ENCODE measurements around the gene MACO1.

Gene MACO1

DNA sequence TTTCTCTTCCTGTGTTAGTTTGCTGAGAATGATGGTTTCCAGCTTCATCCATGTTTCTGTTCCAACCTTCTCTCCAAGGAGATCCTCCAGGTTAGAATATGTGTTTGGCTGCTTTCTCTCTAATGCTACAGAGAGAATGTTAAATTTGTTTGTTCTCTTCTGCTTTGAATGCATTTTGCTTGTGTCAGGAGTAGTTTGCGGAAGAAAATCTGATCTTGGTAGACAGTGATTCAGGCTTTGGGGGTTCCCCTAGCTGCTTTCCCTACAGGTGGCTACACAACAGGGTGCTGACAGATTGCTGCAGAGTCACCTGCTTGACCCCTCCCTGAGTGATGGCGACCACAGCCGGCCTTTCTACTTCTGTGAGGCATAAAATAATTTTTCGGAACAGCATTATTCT is 41.8 kb downstream of the MACO1 start:
- H3K27me3 ChIP-seq = no peaks in the 10 kb centered on the region
- no peaks in the 10 kb centered on the region for H3K9me3 ChIP-seq
- intact Hi-C loops (cut with DNase I; ENCODE audit: low total_unique reads) = no loop called here
- peaks cover 0 to 66% (median 26%) of the 10 kb centered on the region in 4 donors for H3K4me1 ChIP-seq
- DNase-seq = no peak
- H3K36me3 ChIP-seq = no peaks in the 10 kb centered on the region
- TF ChIP-seq CTCF (IDR thresholded peaks at IDR 0.05) = no peak
- no peak overlapping the region for H3K27ac ChIP-seq
- no peak overlapping the region for H3K4me3 ChIP-seq

DNA sequence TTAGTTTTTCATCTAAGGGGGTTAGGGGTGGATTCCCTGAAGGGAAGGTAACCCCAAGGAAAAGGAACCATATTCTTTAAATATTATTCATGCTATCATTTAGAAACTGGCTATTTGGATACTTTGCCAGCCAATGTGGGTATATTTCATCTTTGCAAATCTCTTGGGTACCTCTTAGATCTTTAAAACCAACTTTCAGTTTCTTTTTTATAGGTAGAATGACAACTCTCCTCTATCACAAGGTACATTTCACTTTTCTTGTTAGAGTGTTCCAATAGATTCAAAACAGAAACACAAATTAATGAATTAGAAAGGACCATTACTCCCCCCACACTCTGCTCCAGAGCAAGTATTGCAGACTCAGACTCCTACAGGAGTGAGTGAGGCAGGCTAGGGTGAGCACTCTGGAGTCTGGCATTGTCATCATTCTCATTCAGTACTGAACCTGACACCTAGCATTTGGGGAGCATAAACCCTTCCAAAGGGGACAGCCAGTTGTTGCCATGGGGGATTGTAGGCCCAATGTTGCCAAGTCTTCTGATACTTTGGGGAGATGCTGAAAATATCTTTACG is 43.0 kb downstream of the MACO1 start:
- Histone ChIP-seq H3K4me1 (peaks cover 0 to 57% (median 26%) of the 10 kb centered on the region in 4 donors), H3K27ac (no peak overlapping the region), H3K9me3 (no peaks in the 10 kb centered on the region), H3K4me3 (no peak overlapping the region), H3K36me3 (no peaks in the 10 kb centered on the region), H3K27me3 (no peaks in the 10 kb centered on the region)
- intact Hi-C loops (cut with DNase I; ENCODE audit: low total_unique reads) = no loop called here
- no peak for DNase-seq
- TF ChIP-seq CTCF (IDR thresholded peaks at IDR 0.05) = no peak

DNA sequence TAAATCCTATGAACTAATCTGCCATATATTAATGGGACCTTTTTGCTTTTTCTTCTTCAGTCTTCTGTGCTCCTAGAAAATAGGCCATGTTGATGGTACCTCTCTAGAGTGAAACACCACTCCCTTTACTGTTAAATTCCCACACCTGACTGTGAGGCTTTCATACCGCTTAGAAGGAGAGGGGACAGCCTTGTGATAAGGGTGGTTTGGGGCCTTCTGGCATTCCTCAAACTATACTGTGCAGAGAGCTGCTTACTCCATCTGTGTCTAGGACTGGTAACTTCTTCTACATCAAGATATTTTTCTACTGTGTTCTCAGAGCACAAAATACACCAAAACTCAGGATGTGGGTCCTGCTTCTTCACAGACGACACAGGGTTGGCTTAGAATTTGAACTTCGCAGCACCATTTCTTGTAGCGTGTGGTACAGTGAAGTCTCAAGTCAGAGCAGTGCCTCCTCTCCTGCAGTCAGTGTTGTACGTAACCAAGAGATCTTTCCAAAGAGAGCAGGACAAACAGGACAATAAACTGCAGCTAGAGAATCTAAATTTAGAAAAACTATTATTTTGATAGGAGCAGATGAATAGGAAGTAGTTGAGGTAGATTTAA is 43.8 kb downstream of the MACO1 start:
- Histone ChIP-seq H3K4me1 (peaks cover 0 to 53% (median 26%) of the 10 kb centered on the region in 4 donors), H3K27ac (no peak overlapping the region), H3K27me3 (no peaks in the 10 kb centered on the region), H3K36me3 (no peaks in the 10 kb centered on the region), H3K9me3 (no peaks in the 10 kb centered on the region), H3K4me3 (no peak overlapping the region)
- intact Hi-C loops (cut with DNase I; ENCODE audit: low total_unique reads) = no loop called here
- DNase-seq = no peak
- no peak for TF ChIP-seq CTCF (IDR thresholded peaks at IDR 0.05)

DNA sequence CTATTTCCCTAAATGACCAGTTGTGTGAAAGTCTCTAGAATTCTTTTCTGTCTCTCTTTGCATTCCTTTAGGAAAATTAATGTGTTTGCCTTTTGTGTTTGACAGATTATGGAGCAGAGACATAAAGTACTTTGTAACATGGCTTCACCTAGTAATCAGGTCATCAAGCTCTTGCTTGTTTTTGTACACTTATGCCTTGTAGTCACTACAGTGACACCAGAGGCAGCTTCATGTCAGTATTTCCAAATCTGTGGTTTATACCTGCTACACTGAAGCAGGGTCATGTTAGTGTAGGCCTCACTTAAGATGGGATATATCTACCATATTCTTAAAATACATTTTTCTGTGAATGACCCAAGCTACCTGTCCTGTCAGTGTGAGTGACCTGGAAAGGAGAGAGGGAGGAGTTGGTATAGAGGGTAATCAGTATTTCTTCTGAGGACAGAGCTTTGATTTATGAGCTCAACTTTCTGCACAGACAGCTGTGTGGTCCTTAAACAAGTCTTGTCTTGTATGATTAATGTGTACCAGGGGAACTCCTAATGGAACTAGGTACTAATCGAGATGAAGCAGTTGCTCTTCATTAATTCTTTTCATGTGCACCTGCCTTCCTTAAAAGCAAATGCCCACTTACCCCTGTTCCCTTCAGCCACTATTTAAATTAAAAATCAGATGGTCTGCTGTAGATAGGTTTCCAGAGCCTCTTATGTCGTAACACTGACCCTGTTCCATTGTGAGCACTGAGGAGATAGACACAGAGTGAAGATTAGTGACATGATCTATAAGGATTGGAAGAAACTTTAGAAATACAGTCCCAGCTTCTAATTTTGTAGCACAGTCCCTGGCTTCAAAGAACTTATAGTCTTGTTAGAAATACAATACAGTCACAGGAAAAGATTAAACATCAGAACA is 45.7 kb downstream of the MACO1 start:
- no peak for DNase-seq
- intact Hi-C loops (cut with DNase I; ENCODE audit: low total_unique reads) = no loop called here
- no peak overlapping the region for H3K27ac ChIP-seq

More for the DNA sequence above, 45.7 kb downstream of the MACO1 start:
- Histone ChIP-seq H3K4me3 (no peak overlapping the region), H3K9me3 (no peaks in the 10 kb centered on the region), H3K27me3 (no peaks in the 10 kb centered on the region), H3K4me1 (peaks cover 0 to 56% (median 28%) of the 10 kb centered on the region in 4 donors), H3K36me3 (no peaks in the 10 kb centered on the region)
- TF ChIP-seq CTCF (IDR thresholded peaks at IDR 0.05) = no peak

Data from tibial artery (tissue), 4 donors.